Measurements from ENCODE around the gene CARNS1. TPM values are rescaled to one million over a fixed set of nuclear protein-coding genes. Genes with fewer than 3 reads are reported as not detected.

The CARNS1 gene
- polyA plus RNA-seq, 1 experiment: 0.12 TPM

DNA sequence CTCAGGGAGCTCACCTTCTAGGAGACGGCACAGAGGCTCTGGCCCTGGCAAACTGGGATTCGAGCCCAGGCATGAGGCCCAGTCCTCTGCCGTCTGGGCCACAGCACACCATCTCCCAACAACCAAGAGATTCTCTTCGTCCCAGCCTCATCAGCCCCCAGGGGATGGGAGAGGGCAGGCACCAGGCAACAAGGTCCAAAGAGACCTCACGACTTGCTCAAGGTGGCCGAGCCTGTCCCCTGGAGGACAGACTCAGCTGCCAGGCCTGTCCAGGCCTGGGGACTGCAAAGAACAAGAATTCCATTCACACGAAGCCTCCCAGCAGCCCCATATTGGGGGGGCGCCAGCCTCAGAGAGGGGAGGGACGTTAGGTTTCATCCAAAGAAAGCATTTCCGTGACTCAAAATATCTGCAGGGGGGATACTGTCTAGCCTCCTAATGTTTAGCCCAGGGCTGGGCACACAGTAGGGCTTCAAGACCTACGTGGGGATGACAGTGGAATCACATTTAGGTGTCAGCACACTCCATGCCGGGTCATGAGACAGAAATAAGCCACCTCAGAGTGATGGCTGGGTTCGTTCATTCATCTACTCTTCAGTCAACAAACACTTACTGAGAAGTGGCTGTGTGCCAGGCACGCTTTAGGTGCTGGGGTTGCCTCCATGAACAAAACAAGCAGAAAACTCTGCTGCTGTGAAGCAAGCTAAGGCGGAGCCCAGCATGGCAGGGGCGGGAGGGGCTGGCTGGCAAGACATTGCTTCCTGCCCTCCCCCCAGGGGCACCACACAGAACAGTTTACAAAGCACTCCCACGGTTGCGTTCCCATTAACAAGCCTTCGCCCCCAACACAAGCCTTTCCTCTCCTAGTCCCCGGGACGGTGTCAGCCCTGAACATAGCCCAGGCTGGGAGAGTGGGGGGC, 1.2 kb downstream of the CARNS1 start:
- peaks cover 6% of the 10 kb centered on the region for H3K27me3 ChIP-seq (ENCODE audit: control insufficient read depth, insufficient read depth, low read length)
- DNase-seq (ENCODE audit: low read depth): no peak
- H3K4me3 ChIP-seq (ENCODE audit: low read depth, low read length): no peak overlapping the region
- H3K36me3 ChIP-seq (ENCODE audit: control insufficient read depth, insufficient read depth, low read length): no peaks in the 10 kb centered on the region
- CTCF ChIA-PET: no interaction called here
- TF ChIP-seq, protein P1, sequence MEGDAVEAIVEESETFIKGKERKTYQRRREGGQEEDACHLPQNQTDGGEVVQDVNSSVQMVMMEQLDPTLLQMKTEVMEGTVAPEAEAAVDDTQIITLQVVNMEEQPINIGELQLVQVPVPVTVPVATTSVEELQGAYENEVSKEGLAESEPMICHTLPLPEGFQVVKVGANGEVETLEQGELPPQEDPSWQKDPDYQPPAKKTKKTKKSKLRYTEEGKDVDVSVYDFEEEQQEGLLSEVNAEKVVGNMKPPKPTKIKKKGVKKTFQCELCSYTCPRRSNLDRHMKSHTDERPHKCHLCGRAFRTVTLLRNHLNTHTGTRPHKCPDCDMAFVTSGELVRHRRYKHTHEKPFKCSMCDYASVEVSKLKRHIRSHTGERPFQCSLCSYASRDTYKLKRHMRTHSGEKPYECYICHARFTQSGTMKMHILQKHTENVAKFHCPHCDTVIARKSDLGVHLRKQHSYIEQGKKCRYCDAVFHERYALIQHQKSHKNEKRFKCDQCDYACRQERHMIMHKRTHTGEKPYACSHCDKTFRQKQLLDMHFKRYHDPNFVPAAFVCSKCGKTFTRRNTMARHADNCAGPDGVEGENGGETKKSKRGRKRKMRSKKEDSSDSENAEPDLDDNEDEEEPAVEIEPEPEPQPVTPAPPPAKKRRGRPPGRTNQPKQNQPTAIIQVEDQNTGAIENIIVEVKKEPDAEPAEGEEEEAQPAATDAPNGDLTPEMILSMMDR (IDR thresholded peaks at IDR 0.05; ENCODE audit: insufficient read depth, low read depth, low read length): no peak
- POLR2A ChIA-PET: no interaction called here

DNA sequence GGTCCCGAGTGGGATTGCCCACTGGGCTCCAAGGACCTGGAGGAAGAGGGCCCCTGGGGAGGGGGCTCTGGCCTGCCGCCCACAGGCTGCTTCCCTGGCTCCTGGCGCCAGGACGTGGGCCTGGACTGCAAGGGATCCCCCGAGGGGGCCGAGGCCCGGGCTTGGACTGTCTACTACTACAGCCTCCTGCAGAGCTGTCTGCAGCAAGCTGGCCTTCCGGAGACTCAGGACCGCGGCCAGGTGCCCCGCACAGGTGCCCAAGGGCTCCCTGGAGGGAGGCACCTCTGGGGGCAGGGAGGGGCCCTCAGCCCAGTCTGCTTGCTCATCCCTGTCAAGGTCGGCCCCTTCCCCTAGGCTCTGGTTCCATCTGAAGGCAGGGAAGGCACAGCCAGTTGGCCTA, 1.9 kb downstream of the CARNS1 start:
- ChIA-PET POLR2A (no interaction called here), CTCF (interaction anchor here (1.1 kb wide), 1 partner anchor 197 kb away, joined by 3 read pairs; no protein-coding TSS in a partner anchor)
- H3K27me3 ChIP-seq (ENCODE audit: control insufficient read depth, insufficient read depth, low read length): peaks cover 3% of the 10 kb centered on the region
- DNase-seq (ENCODE audit: low read depth): no peak
- TF ChIP-seq, protein P1 (IDR thresholded peaks at IDR 0.05; ENCODE audit: insufficient read depth, low read depth, low read length): no peak
- no peaks in the 10 kb centered on the region for H3K36me3 ChIP-seq (ENCODE audit: control insufficient read depth, insufficient read depth, low read length)
- H3K4me3 ChIP-seq (ENCODE audit: low read depth, low read length): no peak overlapping the region

DNA sequence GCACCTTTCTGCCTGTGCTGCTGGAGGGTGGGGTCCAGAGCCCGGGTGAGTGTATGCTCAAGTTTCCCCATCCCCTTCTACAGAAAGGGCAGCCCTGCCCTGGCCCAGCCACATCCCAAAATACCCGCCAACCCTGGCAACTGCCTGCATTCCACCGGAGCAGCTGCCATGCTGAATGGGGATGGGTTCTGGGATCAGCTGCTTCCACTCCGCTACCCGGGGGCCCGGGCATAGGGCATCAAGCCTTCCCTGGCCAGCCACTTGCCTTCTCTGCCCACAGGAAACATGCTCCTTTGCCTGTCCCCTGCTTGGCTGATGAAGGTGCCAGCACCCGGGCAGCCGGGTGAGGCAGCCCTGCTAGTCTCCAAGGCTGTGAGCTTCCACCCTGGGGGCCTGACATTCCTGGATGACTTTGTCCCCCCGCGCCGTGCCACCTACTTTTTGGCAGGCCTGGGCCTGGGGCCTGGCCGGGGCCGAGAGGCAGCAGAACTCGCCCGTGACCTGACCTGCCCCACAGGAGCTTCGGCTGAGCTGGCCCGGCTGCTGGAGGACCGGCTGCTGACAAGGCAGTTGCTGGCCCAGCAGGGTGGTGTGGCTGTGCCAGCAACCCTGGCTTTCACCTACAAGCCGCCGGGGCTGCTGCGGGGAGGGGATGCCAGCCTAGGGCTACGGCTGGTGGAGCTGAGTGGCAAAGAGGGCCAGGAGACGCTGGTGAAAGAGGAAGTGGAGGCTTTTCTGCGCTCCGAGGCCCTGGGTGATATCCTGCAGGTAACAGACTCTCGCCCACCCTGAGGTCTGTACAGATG, 3.2 kb downstream of the CARNS1 start:
- CTCF ChIA-PET: interaction anchor here (1.1 to 3.1 kb wide), 3 partner anchors 17 to 195 kb away, joined by 3 to 9 read pairs (median 5); partner anchors contain the start of gene PPP1CA
- POLR2A ChIA-PET: no interaction called here

DNA sequence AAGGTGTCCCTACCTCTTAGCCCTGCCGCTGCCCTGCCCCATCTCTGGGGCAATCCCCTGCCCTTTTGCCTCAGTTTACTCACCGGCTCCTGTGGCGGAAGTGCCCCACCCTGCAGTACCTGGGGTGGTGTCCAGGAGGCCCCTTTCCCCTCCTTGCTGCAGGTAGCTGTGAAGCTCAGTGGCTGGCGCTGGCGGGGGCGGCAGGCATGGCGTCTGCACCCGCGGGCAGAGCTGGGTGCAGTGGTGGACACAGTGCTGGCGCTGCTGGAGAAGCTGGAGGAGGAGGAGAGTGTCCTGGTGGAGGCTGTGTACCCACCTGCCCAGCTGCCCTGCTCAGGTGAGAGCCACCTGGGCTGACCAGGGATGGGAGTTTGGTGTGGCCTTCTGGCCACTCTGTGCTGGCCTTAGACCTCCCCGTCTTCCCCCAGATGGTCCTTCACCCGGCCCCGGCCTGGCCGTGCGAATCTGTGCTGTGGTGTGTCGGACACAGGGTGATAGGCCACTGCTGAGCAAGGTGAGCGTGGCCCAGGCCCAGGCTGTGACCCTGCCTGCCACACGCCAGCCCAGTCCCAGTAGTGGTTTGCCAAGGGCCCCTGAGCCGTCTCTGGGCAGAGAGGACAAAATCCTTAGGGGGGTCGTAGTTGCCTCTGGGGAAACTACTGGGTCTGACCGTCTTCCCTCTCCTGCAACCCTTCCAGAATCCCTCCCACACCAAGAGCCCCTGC, 4.0 kb downstream of the CARNS1 start:
- POLR2A ChIA-PET: no interaction called here

More for the DNA sequence above, 3.2 kb downstream of the CARNS1 start:
- TF ChIP-seq, protein P1 (IDR thresholded peaks at IDR 0.05; ENCODE audit: insufficient read depth, low read depth, low read length): no peak
- no peak for DNase-seq (ENCODE audit: low read depth)
- peaks cover 3% of the 10 kb centered on the region for H3K27me3 ChIP-seq (ENCODE audit: control insufficient read depth, insufficient read depth, low read length)
- no peak overlapping the region for H3K4me3 ChIP-seq (ENCODE audit: low read depth, low read length)
- H3K36me3 ChIP-seq (ENCODE audit: control insufficient read depth, insufficient read depth, low read length): no peaks in the 10 kb centered on the region

More for the DNA sequence above, 4.0 kb downstream of the CARNS1 start:
- no peak for DNase-seq (ENCODE audit: low read depth)
- Histone ChIP-seq H3K4me3 (ENCODE audit: low read depth, low read length) (no peak overlapping the region), H3K27me3 (ENCODE audit: control insufficient read depth, insufficient read depth, low read length) (peaks cover 3% of the 10 kb centered on the region), H3K36me3 (ENCODE audit: control insufficient read depth, insufficient read depth, low read length) (no peaks in the 10 kb centered on the region)
- CTCF ChIA-PET: interaction anchor here (1.4 to 3.1 kb wide), 3 partner anchors 12 to 37 kb away, joined by 4 to 9 read pairs (median 5); partner anchors contain the start of gene PPP1CA
- TF ChIP-seq, protein P1 (IDR thresholded peaks at IDR 0.05; ENCODE audit: insufficient read depth, low read depth, low read length): no peak
